ENCODE data around the gene PAPOLG. TPM values are rescaled to one million over a fixed set of nuclear protein-coding genes. Genes with fewer than 3 reads are reported as not detected.

The PAPOLG gene
- polyA plus RNA-seq, 1 donor (not counting 4 experiments of a cell fraction or from before 2014, with no cell fraction given), result 14.1 TPM

GRCh38 chr2:60746318-60746717, 9.8 kb upstream of the PAPOLG start:
- Histone ChIP-seq H3K4me2 (ENCODE audit: control insufficient read depth, extremely low read depth, insufficient read depth, low read depth, low read length) (no peak overlapping the region), H3K9ac (ENCODE audit: control insufficient read depth, extremely low read depth, insufficient read depth, low read length) (no peak overlapping the region), H3K27me3 (ENCODE audit: control insufficient read depth, extremely low read depth, insufficient read depth, low read length) (no peaks in the 10 kb centered on the region), H3K36me3 (ENCODE audit: control insufficient read depth in 2 of 2, extremely low read depth in 1 of 2, insufficient read depth in 2 of 2, low read length in 2 of 2) (no peaks in the 10 kb centered on the region), H4K20me1 (ENCODE audit: control insufficient read depth, extremely low read depth, insufficient read depth, low read length) (no peaks in the 10 kb centered on the region), H2AFZ (ENCODE audit: control insufficient read depth, low read length) (no peak overlapping the region), H3K4me1 (ENCODE audit: control insufficient read depth, extremely low read depth, insufficient read depth, low read length) (no peaks in the 10 kb centered on the region), H3K27ac (ENCODE audit: control insufficient read depth, insufficient read depth, low read length) (no peak overlapping the region), H3K9me1 (ENCODE audit: control insufficient read depth, extremely low read depth, insufficient read depth, low read length) (no peaks in the 10 kb centered on the region), H3K79me2 (ENCODE audit: control insufficient read depth, insufficient read depth, low read length) (no peaks in the 10 kb centered on the region), H3K4me3 (ENCODE audit: control insufficient read depth in 2 of 3, extremely low read depth in 1 of 3, insufficient read depth in 2 of 3, low read depth in 1 of 3, low read length in 3 of 3) (no peak overlapping the region), H3K9me3 (ENCODE audit: control insufficient read depth, low read depth, low read length) (no peaks in the 10 kb centered on the region)
- FAIRE-seq, result no peak
- no peak for DNase-seq (ENCODE audit: low read depth, low spot score)
- dilution Hi-C loops (cut with MboI; ENCODE audit: extremely low pct_ligation_motif_present, low sequenced_read_pairs), result no loop called here
- TF ChIP-seq EZH2 (IDR thresholded peaks at IDR 0.05; ENCODE audit: low read length) (no peak), CTCF (optimal IDR thresholded peaks at IDR 0.05 in 1 of 3, IDR thresholded peaks at IDR 0.05 in 1 of 3, conservative IDR thresholded peaks at IDR 0.05 in 1 of 3; ENCODE audit: extremely low read depth in 1 of 3, insufficient read depth in 2 of 3, low read length in 3 of 3) (no peak)

GRCh38 chr2:60759654-60760053, 3.6 kb downstream of the PAPOLG start:
- dilution Hi-C loops (cut with MboI; ENCODE audit: extremely low pct_ligation_motif_present, low sequenced_read_pairs), result no loop called here
- Histone ChIP-seq H4K20me1 (ENCODE audit: control insufficient read depth, extremely low read depth, insufficient read depth, low read length) (no peaks in the 10 kb centered on the region), H3K36me3 (ENCODE audit: control insufficient read depth in 2 of 2, extremely low read depth in 1 of 2, insufficient read depth in 2 of 2, low read length in 2 of 2) (peaks cover 10 to 11% of the 10 kb centered on the region in 2 experiments), H3K27me3 (ENCODE audit: control insufficient read depth, extremely low read depth, insufficient read depth, low read length) (no peaks in the 10 kb centered on the region), H3K9ac (ENCODE audit: control insufficient read depth, extremely low read depth, insufficient read depth, low read length) (no peak overlapping the region), H2AFZ (ENCODE audit: control insufficient read depth, low read length) (no peak overlapping the region), H3K4me3 (ENCODE audit: control insufficient read depth in 2 of 3, extremely low read depth in 1 of 3, insufficient read depth in 2 of 3, low read depth in 1 of 3, low read length in 3 of 3) (no peak overlapping the region), H3K79me2 (ENCODE audit: control insufficient read depth, insufficient read depth, low read length) (peaks cover 39% of the 10 kb centered on the region), H3K4me1 (ENCODE audit: control insufficient read depth, extremely low read depth, insufficient read depth, low read length) (peaks cover 6% of the 10 kb centered on the region), H3K9me1 (ENCODE audit: control insufficient read depth, extremely low read depth, insufficient read depth, low read length) (no peaks in the 10 kb centered on the region), H3K27ac (ENCODE audit: control insufficient read depth, insufficient read depth, low read length) (no peak overlapping the region), H3K9me3 (ENCODE audit: control insufficient read depth, low read depth, low read length) (no peaks in the 10 kb centered on the region), H3K4me2 (ENCODE audit: control insufficient read depth, extremely low read depth, insufficient read depth, low read depth, low read length) (no peak overlapping the region)
- DNase-seq (ENCODE audit: low read depth, low spot score) (no peak), FAIRE-seq (no peak)
- TF ChIP-seq CTCF (optimal IDR thresholded peaks at IDR 0.05 in 1 of 3, IDR thresholded peaks at IDR 0.05 in 1 of 3, conservative IDR thresholded peaks at IDR 0.05 in 1 of 3; ENCODE audit: extremely low read depth in 1 of 3, insufficient read depth in 2 of 3, low read length in 3 of 3) (no peak), EZH2 (IDR thresholded peaks at IDR 0.05; ENCODE audit: low read length) (no peak)

Data from keratinocyte (primary cell).